Vagina (tissue), 2 donors: ENCODE results near the gene ALDH8A1.
A peak's percentile ranks its signal among the peaks of the same experiment; 100 is the strongest.

ENCODE experiments used
- POLR2AphosphoS5 ChIP-seq, 2 donors: sonication (generic); formaldehyde crosslinking; IDR thresholded peaks; one replicate each; pipeline ENCODE4 v1.9.0; 2017; ENCODE audit warnings: antibody characterized with exemption in 2 of 2, mild to moderate bottlenecking in 2 of 2, low read depth in 1 of 2; ENCODE audit not compliant: insufficient read depth in 1 of 2
- TF ChIP-seq, protein P1 (sequence below), 3 experiments: fragments of 450-650 bp in 2 of 3; fragments of 200-600 bp in 1 of 3; sonication (generic) in 1 of 3; IDR thresholded peaks; one replicate each; pipeline ENCODE4 v1.5.1; 2017 to 2019; ENCODE audit warnings: antibody characterized with exemption in 3 of 3, mild to moderate bottlenecking in 2 of 3, moderate library complexity in 2 of 3

- TF ChIP-seq, protein P1, sequence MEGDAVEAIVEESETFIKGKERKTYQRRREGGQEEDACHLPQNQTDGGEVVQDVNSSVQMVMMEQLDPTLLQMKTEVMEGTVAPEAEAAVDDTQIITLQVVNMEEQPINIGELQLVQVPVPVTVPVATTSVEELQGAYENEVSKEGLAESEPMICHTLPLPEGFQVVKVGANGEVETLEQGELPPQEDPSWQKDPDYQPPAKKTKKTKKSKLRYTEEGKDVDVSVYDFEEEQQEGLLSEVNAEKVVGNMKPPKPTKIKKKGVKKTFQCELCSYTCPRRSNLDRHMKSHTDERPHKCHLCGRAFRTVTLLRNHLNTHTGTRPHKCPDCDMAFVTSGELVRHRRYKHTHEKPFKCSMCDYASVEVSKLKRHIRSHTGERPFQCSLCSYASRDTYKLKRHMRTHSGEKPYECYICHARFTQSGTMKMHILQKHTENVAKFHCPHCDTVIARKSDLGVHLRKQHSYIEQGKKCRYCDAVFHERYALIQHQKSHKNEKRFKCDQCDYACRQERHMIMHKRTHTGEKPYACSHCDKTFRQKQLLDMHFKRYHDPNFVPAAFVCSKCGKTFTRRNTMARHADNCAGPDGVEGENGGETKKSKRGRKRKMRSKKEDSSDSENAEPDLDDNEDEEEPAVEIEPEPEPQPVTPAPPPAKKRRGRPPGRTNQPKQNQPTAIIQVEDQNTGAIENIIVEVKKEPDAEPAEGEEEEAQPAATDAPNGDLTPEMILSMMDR (IDR thresholded peaks at IDR 0.05), result no peak
- TF ChIP-seq POLR2AphosphoS5 (IDR thresholded peaks at IDR 0.05; ENCODE audit: insufficient read depth in 1 of 2, low read depth in 1 of 2), result peak; percentile 60 to 78
These were observed 40.9 kb downstream of the ALDH8A1 start for GRCh38 chr6:134908906-134909516.
